PC-3 (cell line): ENCODE data around the gene MYH13. TPM values are rescaled to one million over a fixed set of nuclear protein-coding genes. Genes with fewer than 3 reads are reported as not detected.

Experiments used
- ATAC-seq: fragments of 200-7000 bp; cut with Tn5 transposase; 2 replicates; pipeline ENCODE4 v1.9.1; 2020; ENCODE audit warnings: mild to moderate bottlenecking, moderate library complexity
- BruUV-seq: library from RNA; stranded (reverse); fragments of 400-500 nt; replicated peaks from 2 replicates; lab custom pipeline; 2021; lab: Mats Ljungman, UMichigan
- CTCF ChIA-PET: fragments of 300-600 bp; sonication (Branson Sonifier 250); formaldehyde crosslinking; loops from one replicate; lab custom pipeline; 2022; ENCODE audit warnings: antibody characterized with exemption; lab: Charles Lee
- POLR2A ChIA-PET: fragments of 300-600 bp; sonication (Branson Sonifier 250); formaldehyde crosslinking; loops from one replicate; lab custom pipeline; 2022; ENCODE audit warnings: antibody characterized with exemption; ENCODE audit not compliant: unreplicated experiment; lab: Charles Lee
- DNase-seq: peaks from one replicate; pipeline ENCODE4 v3.0.0-alpha.2; 2015
- H2AFZ ChIP-seq: fragments of 300-600 bp; sonication (generic); 2 replicates; pipeline ENCODE4 v1.6.0; 2016; ENCODE audit warnings: antibody characterized with exemption, low read length
- H3F3A ChIP-seq: fragments of 300-600 bp; sonication (generic); one replicate; pipeline ENCODE4 v1.6.0; 2017; ENCODE audit warnings: antibody characterized with exemption, low read length, control low read depth, mild to moderate bottlenecking; ENCODE audit not compliant: unreplicated experiment
- H3K27ac ChIP-seq: fragments of 300-600 bp; sonication (generic); 2 replicates; pipeline ENCODE4 v1.5.1; 2016; ENCODE audit warnings: mild to moderate bottlenecking, low read length
- H3K27me3 ChIP-seq: fragments of 300-600 bp; sonication (generic); 2 replicates; pipeline ENCODE4 v1.6.1; 2016; ENCODE audit warnings: low read length, mixed read lengths
- H3K36me3 ChIP-seq: fragments of 300-600 bp; sonication (generic); 2 replicates; pipeline ENCODE4 v1.6.1; 2016; ENCODE audit warnings: low read depth, mixed run types, low read length, mixed read lengths
- H3K4me1 ChIP-seq: fragments of 300-600 bp; sonication (generic); 2 replicates; pipeline ENCODE4 v1.5.1; 2016; ENCODE audit warnings: low read length; ENCODE audit not compliant: insufficient read depth
- H3K4me2 ChIP-seq: fragments of 300-600 bp; sonication (generic); 2 replicates; pipeline ENCODE4 v1.6.0; 2016; ENCODE audit warnings: low read length
- H3K4me3 ChIP-seq: fragments of 300-600 bp; sonication (generic); 2 replicates; pipeline ENCODE4 v1.5.1; 2016; ENCODE audit warnings: mild to moderate bottlenecking, low read length, mixed read lengths
- H3K79me2 ChIP-seq: fragments of 300-600 bp; sonication (generic); 2 replicates; pipeline ENCODE4 v1.6.1; 2017; ENCODE audit warnings: low read length, mixed read lengths
- H3K9ac ChIP-seq: fragments of 300-600 bp; sonication (generic); 2 replicates; pipeline ENCODE4 v1.6.0; 2016; ENCODE audit warnings: mild to moderate bottlenecking, low read length
- H3K9me2 ChIP-seq: fragments of 300-600 bp; sonication (generic); replicated peaks from 2 replicates; pipeline ENCODE4 v1.6.1; 2016; ENCODE audit warnings: mixed run types, low read length, mixed read lengths
- H3K9me3 ChIP-seq: fragments of 300-600 bp; sonication (generic); 2 replicates; pipeline ENCODE4 v1.6.1; 2016; ENCODE audit warnings: low read length, mixed read lengths
- H4K20me1 ChIP-seq: fragments of 300-600 bp; sonication (generic); 2 replicates; pipeline ENCODE4 v1.6.1; 2016; ENCODE audit warnings: low read length, mixed read lengths
- CTCF ChIP-seq: fragments of 300-600 bp; sonication (generic); conservative IDR thresholded peaks from 2 replicates; pipeline ENCODE4 v1.5.1; 2017; ENCODE audit warnings: antibody characterized with exemption, low read depth, mild to moderate bottlenecking, low read length
- EZH2 ChIP-seq: fragments of 300-600 bp; sonication (generic); IDR thresholded peaks from one replicate; pipeline ENCODE4 v1.6.1; 2017; ENCODE audit warnings: antibody characterized with exemption, mild to moderate bottlenecking, low read length; ENCODE audit not compliant: unreplicated experiment
- EZH2phosphoT487 ChIP-seq: fragments of 300-600 bp; sonication (generic); IDR thresholded peaks from 2 replicates; pipeline ENCODE4 v1.6.1; 2018; ENCODE audit warnings: mild to moderate bottlenecking, antibody characterized with exemption, low read length, borderline replicate concordance
- intact Hi-C: fragments of 100-400 bp; cut with micrococcal nuclease; formaldehyde crosslinking; loops from 2 replicates; pipeline ENCODE4 v1.9.0; 2023
- total RNA-seq: library from RNA; depleted of rRNA; stranded (reverse); fragments of >200 nt; gene quantifications from 2 replicates; pipeline ENCODE4 v1.2.3, GENCODE V29; 2014

The MYH13 gene
- total RNA-seq, 1 experiment from 2014 or later, result not detected

- CTCF ChIA-PET, result no interaction called here
- Histone ChIP-seq H3K9me2 (no peaks in the 10 kb centered on the region), H3K79me2 (no peaks in the 10 kb centered on the region), H3K27ac (no peak overlapping the region), H3K27me3 (no peaks in the 10 kb centered on the region; the same call in 1 of the 2 replicates), H4K20me1 (no peaks in the 10 kb centered on the region), H3K4me3 (no peak overlapping the region), H3F3A (no peaks in the 10 kb centered on the region), H3K4me2 (no peak overlapping the region), H3K36me3 (no peaks in the 10 kb centered on the region), H3K9me3 (no peaks in the 10 kb centered on the region), H3K4me1 (no peaks in the 10 kb centered on the region), H2AFZ (no peak overlapping the region), H3K9ac (no peak overlapping the region)
- no peak for ATAC-seq
- intact Hi-C loops, result no loop called here
- no peak for TF ChIP-seq CTCF
- TF ChIP-seq EZH2, result no peak
- TF ChIP-seq EZH2phosphoT487, result no peak
- POLR2A ChIA-PET, result no interaction called here
- DNase-seq, result no peak
- BruUV-seq, result no TSS peak
Measured at GRCh38 chr17:10349403-10349802, 23.4 kb downstream of the MYH13 start.

GRCh38 chr17:10344816-10345215 lies 28.0 kb downstream of the MYH13 start:
- POLR2A ChIA-PET, result no interaction called here
- no TSS peak for BruUV-seq

More at GRCh38 chr17:10344816-10345215, 28.0 kb downstream of the MYH13 start:
- intact Hi-C loops, result no loop called here
- H3K9me2 ChIP-seq, result no peaks in the 10 kb centered on the region
- no peak overlapping the region for H3K27ac ChIP-seq
- no peaks in the 10 kb centered on the region for H3K36me3 ChIP-seq
- no peaks in the 10 kb centered on the region for H3K79me2 ChIP-seq
- no peaks in the 10 kb centered on the region; the same call in 1 of the 2 replicates for H3K27me3 ChIP-seq
- H3K9me3 ChIP-seq, result no peaks in the 10 kb centered on the region
- H3F3A ChIP-seq, result no peaks in the 10 kb centered on the region
- ATAC-seq, result no peak
- no peak for DNase-seq
- no peak overlapping the region for H3K4me2 ChIP-seq
- H4K20me1 ChIP-seq, result no peaks in the 10 kb centered on the region
- no peak for TF ChIP-seq EZH2phosphoT487
- TF ChIP-seq EZH2, result no peak
- TF ChIP-seq CTCF, result no peak
- H2AFZ ChIP-seq, result no peak overlapping the region
- no peak overlapping the region for H3K4me3 ChIP-seq
- H3K4me1 ChIP-seq, result no peaks in the 10 kb centered on the region
- CTCF ChIA-PET, result no interaction called here
- no peak overlapping the region for H3K9ac ChIP-seq
